ENCODE measurements around the gene RPP25L. TPM values are rescaled to one million over a fixed set of nuclear protein-coding genes. Genes with fewer than 3 reads are reported as not detected.

RPP25L gene
- total RNA-seq, 1 donor from 2014 or later, result 7.2 TPM

- TF ChIP-seq CTCF (IDR thresholded peaks at IDR 0.05), result no peak
- intact Hi-C loops (cut with DNase I), result no loop called here
- no peaks in the 10 kb centered on the region for H3K4me1 ChIP-seq
Observed at GRCh38 chr9:34572092-34572491, 39.8 kb downstream of the RPP25L start.

GRCh38 chr9:34571481-34571810, 40.5 kb downstream of the RPP25L start:
- Histone ChIP-seq H3K4me1 (no peaks in the 10 kb centered on the region), H3K36me3 (no peaks in the 10 kb centered on the region), H3K27me3 (no peaks in the 10 kb centered on the region), H3K27ac (no peak overlapping the region), H3K9me3 (no peaks in the 10 kb centered on the region), H3K4me3 (no peak overlapping the region)
- intact Hi-C loops (cut with DNase I), result no loop called here
- no peak for DNase-seq (ENCODE audit: low spot score in 2 of 2)
- TF ChIP-seq CTCF (IDR thresholded peaks at IDR 0.05), result no peak

More at GRCh38 chr9:34572092-34572491, 39.8 kb downstream of the RPP25L start:
- Histone ChIP-seq H3K9me3 (no peaks in the 10 kb centered on the region), H3K27me3 (no peaks in the 10 kb centered on the region), H3K27ac (no peak overlapping the region), H3K36me3 (no peaks in the 10 kb centered on the region), H3K4me3 (no peak overlapping the region)
- DNase-seq (ENCODE audit: low spot score in 2 of 2), result no peak

- H3K4me3 ChIP-seq, result no peak overlapping the region
- no peak for DNase-seq (ENCODE audit: low spot score in 2 of 2)
- H3K27me3 ChIP-seq, result no peaks in the 10 kb centered on the region
- intact Hi-C loops (cut with DNase I), result no loop called here
- no peaks in the 10 kb centered on the region for H3K36me3 ChIP-seq
- H3K4me1 ChIP-seq, result no peaks in the 10 kb centered on the region
- no peak for TF ChIP-seq CTCF (IDR thresholded peaks at IDR 0.05)
- no peaks in the 10 kb centered on the region for H3K9me3 ChIP-seq
- no peak overlapping the region for H3K27ac ChIP-seq
Observed at GRCh38 chr9:34570809-34571480, 41.0 kb downstream of the RPP25L start.

- no peaks in the 10 kb centered on the region for H3K4me1 ChIP-seq
- intact Hi-C loops (cut with DNase I), result no loop called here
- no peak overlapping the region for H3K27ac ChIP-seq
- no peak overlapping the region for H3K4me3 ChIP-seq
- H3K9me3 ChIP-seq, result no peaks in the 10 kb centered on the region
- DNase-seq (ENCODE audit: low spot score in 2 of 2), result no peak
- no peak for TF ChIP-seq CTCF (IDR thresholded peaks at IDR 0.05)
- H3K36me3 ChIP-seq, result no peaks in the 10 kb centered on the region
- no peaks in the 10 kb centered on the region for H3K27me3 ChIP-seq
Observed at GRCh38 chr9:34570376-34570775, 41.5 kb downstream of the RPP25L start.

- no peaks in the 10 kb centered on the region for H3K4me1 ChIP-seq
- intact Hi-C loops (cut with DNase I), result no loop called here
- no peak for TF ChIP-seq CTCF (IDR thresholded peaks at IDR 0.05)
- H3K36me3 ChIP-seq, result no peaks in the 10 kb centered on the region
- H3K27ac ChIP-seq, result no peak overlapping the region
- no peaks in the 10 kb centered on the region for H3K27me3 ChIP-seq
- H3K9me3 ChIP-seq, result no peaks in the 10 kb centered on the region
- no peak overlapping the region for H3K4me3 ChIP-seq
- no peak for DNase-seq (ENCODE audit: low spot score in 2 of 2)
Observed at GRCh38 chr9:34568774-34569173, 43.1 kb downstream of the RPP25L start.

- no peaks in the 10 kb centered on the region for H3K4me1 ChIP-seq
- DNase-seq (ENCODE audit: low spot score in 2 of 2), result no peak
- no peak overlapping the region for H3K4me3 ChIP-seq
- no peaks in the 10 kb centered on the region for H3K9me3 ChIP-seq
- no peak overlapping the region for H3K27ac ChIP-seq
- no peak for TF ChIP-seq CTCF (IDR thresholded peaks at IDR 0.05)
- H3K36me3 ChIP-seq, result no peaks in the 10 kb centered on the region
- H3K27me3 ChIP-seq, result no peaks in the 10 kb centered on the region
- intact Hi-C loops (cut with DNase I), result no loop called here
Observed at GRCh38 chr9:34568133-34568532, 43.8 kb downstream of the RPP25L start.
